SK-N-SH treated with all-trans-retinoic acid at 6 μM for 48 hours (cell line): ENCODE results near the gene KCNK3.

Experiments
- ATAC-seq: fragments of 200-7000 bp; cut with Tn5 transposase; 3 replicates; pipeline ENCODE4 v1.9.1; 2020; ENCODE audit warnings: mild to moderate bottlenecking, moderate library complexity
- ARNTL ChIP-seq: fragments of 450-650 bp; formaldehyde crosslinking; IDR thresholded peaks from 2 replicates; pipeline ENCODE4 v1.5.0; 2020; ENCODE audit warnings: low read depth, mild to moderate bottlenecking, moderate library complexity, borderline replicate concordance
- CSDC2 ChIP-seq: fragments of 250-450 bp; sonication (Bioruptor Pico); IDR thresholded peaks from 2 replicates; pipeline ENCODE4 v1.5.0; 2020; ENCODE audit warnings: mild to moderate bottlenecking, moderate library complexity
- CSRNP3 ChIP-seq: fragments of 250-450 bp; sonication (Bioruptor Pico); IDR thresholded peaks from 2 replicates; pipeline ENCODE4 v1.5.1; 2021; ENCODE audit warnings: mild to moderate bottlenecking, moderate library complexity
- ESRRG ChIP-seq: fragments of 250-450 bp; sonication (Bioruptor Pico); IDR thresholded peaks from 2 replicates; pipeline ENCODE4 v1.6.1; 2021; ENCODE audit warnings: mild to moderate bottlenecking
- GLIS3 ChIP-seq: fragments of 250-450 bp; sonication (Bioruptor Pico); IDR thresholded peaks from 2 replicates; pipeline ENCODE4 v1.5.0; 2020; ENCODE audit warnings: mild to moderate bottlenecking, moderate library complexity
- ISL1 ChIP-seq: fragments of 250-450 bp; sonication (Bioruptor Pico); IDR thresholded peaks from 2 replicates; pipeline ENCODE4 v2.1.2; 2022; ENCODE audit warnings: mild to moderate bottlenecking, moderate library complexity
- OSR1 ChIP-seq: fragments of 250-450 bp; sonication (Bioruptor Pico); IDR thresholded peaks from 2 replicates; pipeline ENCODE4 v1.8.0; 2022; ENCODE audit warnings: moderate library complexity, mild to moderate bottlenecking, inconsistent platforms
- PATZ1 ChIP-seq: fragments of 250-450 bp; sonication (Bioruptor Pico); IDR thresholded peaks from 2 replicates; pipeline ENCODE4 v1.8.0; 2020; ENCODE audit warnings: mild to moderate bottlenecking, moderate library complexity, borderline replicate concordance
- POU6F1 ChIP-seq: fragments of 250-450 bp; sonication (Bioruptor Pico); IDR thresholded peaks from 2 replicates; pipeline ENCODE4 v1.8.0; 2021; ENCODE audit warnings: low read depth, mild to moderate bottlenecking, moderate library complexity, borderline replicate concordance
- PPARA ChIP-seq: fragments of 250-450 bp; sonication (Bioruptor Pico); IDR thresholded peaks from 2 replicates; pipeline ENCODE4 v1.5.0; 2020; ENCODE audit warnings: mild to moderate bottlenecking, borderline replicate concordance
- SNAI2 ChIP-seq: fragments of 250-450 bp; sonication (Bioruptor Pico); IDR thresholded peaks from 2 replicates; pipeline ENCODE4 v1.5.0; 2020; ENCODE audit warnings: mild to moderate bottlenecking, moderate library complexity
- TCF4 ChIP-seq: fragments of 250-450 bp; sonication (Bioruptor Pico); IDR thresholded peaks from 2 replicates; pipeline ENCODE4 v1.8.0; 2021; ENCODE audit warnings: mild to moderate bottlenecking, moderate library complexity, borderline replicate concordance
- TOX ChIP-seq: fragments of 250-450 bp; sonication (Bioruptor Pico); IDR thresholded peaks from 2 replicates; pipeline ENCODE4 v1.8.0; 2021; ENCODE audit warnings: mild to moderate bottlenecking, moderate library complexity, borderline replicate concordance
- ZC3H10 ChIP-seq: fragments of 250-450 bp; sonication (Bioruptor Pico); IDR thresholded peaks from 2 replicates; pipeline ENCODE4 v1.5.1; 2021; ENCODE audit warnings: mild to moderate bottlenecking, moderate library complexity
- ZFP3 ChIP-seq: fragments of 250-450 bp; sonication (Bioruptor Pico); IDR thresholded peaks from 2 replicates; pipeline ENCODE4 v1.5.0; 2020; ENCODE audit warnings: mild to moderate bottlenecking, moderate library complexity
- ZFP30 ChIP-seq: fragments of 450-650 bp; formaldehyde crosslinking; IDR thresholded peaks from 2 replicates; pipeline ENCODE4 v1.5.0; 2022; ENCODE audit warnings: mild to moderate bottlenecking, moderate library complexity
- ZNF565 ChIP-seq: fragments of 450-650 bp; formaldehyde crosslinking; conservative IDR thresholded peaks from 2 replicates; pipeline ENCODE4 v1.5.0; 2020; ENCODE audit warnings: low read depth, mild to moderate bottlenecking, moderate library complexity
- ZNF70 ChIP-seq: fragments of 450-650 bp; formaldehyde crosslinking; IDR thresholded peaks from 2 replicates; pipeline ENCODE4 v1.5.0; 2020; ENCODE audit warnings: mild to moderate bottlenecking, moderate library complexity
- ZNF8 ChIP-seq: fragments of 450-650 bp; formaldehyde crosslinking; IDR thresholded peaks from 2 replicates; pipeline ENCODE4 v1.5.0; 2020; ENCODE audit warnings: mild to moderate bottlenecking, moderate library complexity
- TF ChIP-seq, protein P1 (sequence below): fragments of 250-450 bp; sonication (Bioruptor Pico); IDR thresholded peaks from 2 replicates; pipeline ENCODE4 v1.5.0; 2020; ENCODE audit warnings: mild to moderate bottlenecking, moderate library complexity

The KCNK3 gene

GRCh38 chr2:26697425-26697824 lies 4.9 kb downstream of the KCNK3 start:
- no peak for ATAC-seq
- no peak for TF ChIP-seq ZNF565
- TF ChIP-seq PPARA (CRISPR knock-in tag) = no peak
- TF ChIP-seq, protein P1, sequence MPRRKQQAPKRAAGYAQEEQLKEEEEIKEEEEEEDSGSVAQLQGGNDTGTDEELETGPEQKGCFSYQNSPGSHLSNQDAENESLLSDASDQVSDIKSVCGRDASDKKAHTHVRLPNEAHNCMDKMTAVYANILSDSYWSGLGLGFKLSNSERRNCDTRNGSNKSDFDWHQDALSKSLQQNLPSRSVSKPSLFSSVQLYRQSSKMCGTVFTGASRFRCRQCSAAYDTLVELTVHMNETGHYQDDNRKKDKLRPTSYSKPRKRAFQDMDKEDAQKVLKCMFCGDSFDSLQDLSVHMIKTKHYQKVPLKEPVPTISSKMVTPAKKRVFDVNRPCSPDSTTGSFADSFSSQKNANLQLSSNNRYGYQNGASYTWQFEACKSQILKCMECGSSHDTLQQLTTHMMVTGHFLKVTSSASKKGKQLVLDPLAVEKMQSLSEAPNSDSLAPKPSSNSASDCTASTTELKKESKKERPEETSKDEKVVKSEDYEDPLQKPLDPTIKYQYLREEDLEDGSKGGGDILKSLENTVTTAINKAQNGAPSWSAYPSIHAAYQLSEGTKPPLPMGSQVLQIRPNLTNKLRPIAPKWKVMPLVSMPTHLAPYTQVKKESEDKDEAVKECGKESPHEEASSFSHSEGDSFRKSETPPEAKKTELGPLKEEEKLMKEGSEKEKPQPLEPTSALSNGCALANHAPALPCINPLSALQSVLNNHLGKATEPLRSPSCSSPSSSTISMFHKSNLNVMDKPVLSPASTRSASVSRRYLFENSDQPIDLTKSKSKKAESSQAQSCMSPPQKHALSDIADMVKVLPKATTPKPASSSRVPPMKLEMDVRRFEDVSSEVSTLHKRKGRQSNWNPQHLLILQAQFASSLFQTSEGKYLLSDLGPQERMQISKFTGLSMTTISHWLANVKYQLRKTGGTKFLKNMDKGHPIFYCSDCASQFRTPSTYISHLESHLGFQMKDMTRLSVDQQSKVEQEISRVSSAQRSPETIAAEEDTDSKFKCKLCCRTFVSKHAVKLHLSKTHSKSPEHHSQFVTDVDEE (CRISPR knock-in tag) = no peak
- TF ChIP-seq ZC3H10 = no peak
- TF ChIP-seq TCF4 (CRISPR knock-in tag) = no peak
- no peak for TF ChIP-seq ESRRG (CRISPR knock-in tag)
- TF ChIP-seq POU6F1 = no peak
- TF ChIP-seq GLIS3 (CRISPR knock-in tag) = no peak

DNA sequence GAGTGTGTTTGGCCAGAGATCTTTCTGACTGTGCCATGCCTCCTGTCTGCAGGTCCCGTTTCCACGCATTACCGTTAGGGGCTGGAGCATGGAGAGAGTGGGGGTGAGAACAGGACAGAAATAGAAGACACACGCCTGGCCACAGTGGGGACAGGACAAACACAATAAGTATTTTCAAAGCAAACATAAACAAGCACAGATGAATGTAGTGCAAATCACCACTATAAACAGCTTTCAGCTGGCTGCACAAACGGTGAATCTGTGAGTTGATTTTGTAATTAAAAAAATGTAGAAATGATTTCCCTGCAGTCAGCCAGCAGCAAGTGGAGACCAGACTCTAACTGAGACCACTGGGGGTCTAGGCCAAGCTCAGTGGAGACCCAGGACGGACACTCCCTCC lies 6.8 kb downstream of the KCNK3 start:
- no peak for ATAC-seq
- TF ChIP-seq, protein P1 (CRISPR knock-in tag) = no peak
- TF ChIP-seq ZFP30 (CRISPR knock-in tag) = no peak
- TF ChIP-seq SNAI2 (CRISPR knock-in tag) = no peak
- TF ChIP-seq ISL1 = no peak
- TF ChIP-seq ESRRG (CRISPR knock-in tag) = no peak
- no peak for TF ChIP-seq ZNF70
- TF ChIP-seq PATZ1 (CRISPR knock-in tag) = no peak
- no peak for TF ChIP-seq CSRNP3 (CRISPR knock-in tag)
- TF ChIP-seq TOX (CRISPR knock-in tag) = no peak
- no peak for TF ChIP-seq CSDC2 (CRISPR knock-in tag)
- TF ChIP-seq ARNTL (CRISPR knock-in tag) = no peak

- no peak for ATAC-seq
- no peak for TF ChIP-seq ZFP3
- TF ChIP-seq, all 23 proteins: peak for 0
Measured at GRCh38 chr2:26700078-26700477, 7.6 kb downstream of the KCNK3 start.

GRCh38 chr2:26701596-26701995 lies 9.1 kb downstream of the KCNK3 start:
- TF ChIP-seq OSR1 = no peak
- no peak for TF ChIP-seq ZNF8
- no peak for TF ChIP-seq PPARA (CRISPR knock-in tag)
- no peak for ATAC-seq
